Epidermal melanocyte (primary cell): ENCODE results near the gene S100Z.

Experiments
- DNase-seq: peaks from one replicate; pipeline ENCODE4 v3.0.0; 2011; ENCODE audit warnings: low spot score; ENCODE audit not compliant: insufficient read length

Gene S100Z

DNA sequence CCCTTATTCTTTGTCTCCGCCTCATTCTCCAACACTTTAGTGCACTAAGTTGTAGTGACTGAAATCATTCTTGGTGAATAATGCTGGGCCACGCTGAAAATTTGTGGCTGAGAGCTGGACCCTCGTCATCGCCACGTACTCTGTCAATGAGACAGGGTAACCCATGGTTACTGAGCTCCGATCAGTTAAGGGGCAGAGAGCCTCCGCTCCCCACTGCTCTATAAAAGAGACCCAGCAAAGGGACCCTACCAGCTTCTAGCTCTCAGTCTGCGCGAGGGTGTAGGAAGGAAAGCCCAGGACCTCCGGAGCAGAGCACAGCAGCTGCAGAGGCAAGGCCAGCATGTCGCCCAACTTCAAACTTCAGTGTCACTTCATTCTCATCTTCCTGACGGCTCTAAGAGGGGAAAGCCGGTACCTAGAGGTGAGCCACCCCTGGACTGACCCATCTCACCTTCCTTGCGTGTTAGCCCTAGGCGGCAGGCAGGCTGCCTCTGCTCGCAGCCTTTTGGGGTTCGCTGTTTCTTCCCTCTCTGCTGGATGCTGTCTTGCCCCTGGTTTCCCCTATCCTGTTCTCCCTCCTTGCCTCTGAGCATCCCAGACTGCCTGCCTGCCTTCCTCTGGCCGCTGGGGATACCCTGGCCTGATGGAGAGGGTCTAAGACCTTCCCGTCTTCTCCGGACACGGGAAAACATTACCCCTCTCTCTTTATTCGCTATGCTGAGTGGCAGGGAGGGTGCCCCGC is 103.2 kb downstream of the S100Z start, which contains the start of gene CRHBP:
Gene CRHBP, plus strand, starts transcription at position 251 of the 742 bp plus-strand sequence. Its CDS starts 90 bp downstream, at position 341.
- DNase-seq: no peak

DNA sequence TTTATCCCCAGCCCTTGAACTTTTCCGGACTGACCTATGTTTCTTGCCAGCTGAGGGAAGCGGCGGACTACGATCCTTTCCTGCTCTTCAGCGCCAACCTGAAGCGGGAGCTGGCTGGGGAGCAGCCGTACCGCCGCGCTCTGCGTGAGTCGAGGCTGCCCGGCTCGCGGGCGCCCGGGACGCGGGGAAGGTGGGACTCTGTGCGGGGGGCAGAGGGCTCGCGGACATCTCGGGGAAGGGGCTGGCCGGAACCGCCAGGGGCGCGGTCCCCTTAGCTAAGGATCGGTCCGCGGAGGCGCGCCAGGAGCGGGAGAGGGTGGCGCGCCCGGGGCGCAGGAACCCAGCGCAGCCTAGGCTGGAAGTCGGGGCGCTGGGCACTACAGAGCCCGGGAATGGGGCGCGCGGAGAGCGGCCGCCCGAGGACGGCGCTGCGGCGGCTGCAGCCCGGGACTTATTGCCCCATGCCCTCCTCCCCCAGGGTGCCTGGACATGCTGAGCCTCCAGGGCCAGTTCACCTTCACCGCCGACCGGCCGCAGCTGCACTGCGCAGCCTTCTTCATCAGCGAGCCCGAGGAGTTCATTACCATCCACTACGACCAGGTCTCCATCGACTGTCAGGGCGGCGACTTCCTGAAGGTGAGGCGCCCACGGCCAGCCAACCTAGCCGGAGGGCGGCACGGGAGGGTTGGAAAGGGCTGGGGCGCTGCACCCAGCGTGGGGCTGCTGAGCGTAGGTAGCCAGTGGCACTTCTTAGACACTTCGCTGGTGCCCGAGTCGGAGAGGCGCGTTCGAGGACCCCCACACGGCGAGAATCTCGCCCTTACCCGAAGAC is 104.0 kb downstream of the S100Z start:
- DNase-seq: no peak

GRCh38 chr5:76954383-76954763 is 104.6 kb downstream of the S100Z start:
- DNase-seq: no peak

DNA sequence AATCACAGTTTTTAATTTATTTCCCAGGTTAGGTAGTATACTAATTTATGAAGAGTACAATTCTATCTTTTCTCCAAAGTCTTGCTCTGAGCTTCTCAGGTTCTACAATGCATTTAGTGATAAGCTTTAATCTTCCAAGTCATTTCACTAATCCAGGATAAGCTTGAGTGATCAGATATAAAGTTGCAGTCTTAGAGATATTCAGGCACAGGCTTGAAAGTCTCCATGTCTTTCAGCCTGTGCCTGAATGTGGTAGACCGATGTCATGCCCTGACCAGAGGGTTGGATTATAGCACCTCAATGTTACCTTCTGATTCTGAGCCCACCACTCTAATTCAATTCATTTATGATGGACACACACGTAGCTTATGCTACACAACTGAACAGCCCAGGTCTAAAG is 106.2 kb downstream of the S100Z start:
- no peak for DNase-seq

GRCh38 chr5:76958991-76959767 is 109.4 kb downstream of the S100Z start:
- DNase-seq: peak; percentile 33

DNA sequence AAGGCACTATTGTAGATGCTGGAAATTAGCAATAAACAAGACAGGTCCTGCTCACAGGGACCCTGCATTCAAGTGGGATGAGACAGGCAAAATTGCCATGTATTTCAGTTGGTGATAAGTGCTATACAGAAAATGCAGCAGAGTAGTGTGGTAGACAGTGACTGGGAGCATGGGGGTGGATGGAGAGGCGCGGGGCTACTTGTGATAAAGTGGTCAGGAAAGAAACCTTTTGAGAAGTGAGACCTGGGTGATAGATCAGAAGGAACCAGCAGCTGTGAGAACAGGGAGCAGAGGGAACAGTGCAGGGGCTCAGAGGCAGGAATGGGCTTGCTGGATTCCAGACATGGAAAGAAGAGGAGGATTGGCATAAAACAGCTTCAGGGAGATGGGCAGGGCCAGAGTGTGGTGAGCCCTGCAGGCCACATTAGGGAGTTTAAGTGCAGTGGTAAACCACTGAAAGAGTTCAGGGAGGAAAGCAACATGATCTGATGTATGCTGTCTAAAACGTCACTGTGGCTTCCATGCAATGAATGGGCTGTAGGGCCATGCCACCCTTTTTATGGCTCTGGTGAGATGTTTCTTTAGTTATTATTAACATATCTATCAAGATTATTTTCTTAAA is 110.3 kb downstream of the S100Z start:
- peak; percentile 26 for DNase-seq

DNA sequence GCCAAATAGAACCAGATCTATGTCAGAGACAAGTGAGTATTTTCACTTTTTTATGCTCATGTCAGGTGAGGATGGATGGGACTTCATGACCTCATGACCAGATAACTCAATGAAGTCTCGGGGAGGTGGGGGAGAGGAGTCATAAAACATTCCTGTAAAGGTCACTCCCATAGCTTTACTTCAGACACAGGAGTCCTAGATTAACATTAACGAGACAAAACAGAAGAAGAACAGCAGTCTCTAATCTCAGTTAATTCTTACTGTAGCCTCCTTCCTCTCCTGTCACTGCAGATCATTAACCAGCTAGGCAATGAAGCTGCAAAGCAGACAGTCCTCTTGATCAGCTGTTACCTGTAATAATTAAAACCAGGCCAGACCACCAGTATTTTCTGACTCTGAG is 114.2 kb downstream of the S100Z start:
- DNase-seq: no peak
